ENCODE measurements around the gene RRM2. TPM values are rescaled to one million over a fixed set of nuclear protein-coding genes. Genes with fewer than 3 reads are reported as not detected.

Gene RRM2
- total RNA-seq, 1 donor from 2014 or later = 5.6 TPM

DNA sequence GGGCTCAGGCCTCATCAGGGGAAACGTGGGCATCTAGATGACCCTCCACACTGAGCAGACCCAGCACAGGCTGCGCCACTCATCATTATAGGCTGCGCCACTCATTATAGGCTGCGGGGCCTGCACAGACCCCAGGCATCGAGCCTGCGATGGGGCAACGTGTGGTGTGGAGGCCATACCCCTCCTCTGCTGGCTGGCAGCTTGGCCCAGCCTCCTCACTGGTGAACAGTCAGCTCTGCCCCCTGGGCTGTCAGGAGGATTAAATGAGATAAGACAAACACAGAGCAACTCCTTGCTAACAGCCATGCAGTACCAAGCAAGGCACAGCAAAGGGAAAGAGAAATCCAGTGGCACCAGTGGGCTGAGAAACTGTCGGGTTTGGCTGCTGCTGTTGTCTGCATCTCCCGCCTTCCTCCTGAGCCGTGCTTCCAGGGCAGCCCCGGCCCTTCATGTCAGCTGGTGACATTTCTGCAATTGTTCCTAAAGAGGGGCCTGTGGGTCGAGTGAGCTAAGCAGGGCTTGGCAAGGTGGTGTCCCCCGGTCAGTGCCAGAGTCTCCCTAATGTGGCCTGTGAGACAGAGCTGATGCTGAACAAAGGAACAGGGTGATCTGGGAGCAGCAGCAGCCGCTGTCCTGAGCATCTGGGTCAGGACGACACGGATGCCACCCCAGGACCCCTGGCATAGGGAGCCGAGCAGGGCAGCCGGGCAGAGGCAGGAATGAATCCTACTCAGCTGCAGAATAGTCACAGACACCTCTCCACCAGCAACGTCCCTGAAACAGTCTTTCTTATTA, 48.7 kb downstream of the RRM2 start:
- DNase-seq (ENCODE audit: low read depth in 2 of 2) = peak in 1 of 2 donors; percentile 0

DNA sequence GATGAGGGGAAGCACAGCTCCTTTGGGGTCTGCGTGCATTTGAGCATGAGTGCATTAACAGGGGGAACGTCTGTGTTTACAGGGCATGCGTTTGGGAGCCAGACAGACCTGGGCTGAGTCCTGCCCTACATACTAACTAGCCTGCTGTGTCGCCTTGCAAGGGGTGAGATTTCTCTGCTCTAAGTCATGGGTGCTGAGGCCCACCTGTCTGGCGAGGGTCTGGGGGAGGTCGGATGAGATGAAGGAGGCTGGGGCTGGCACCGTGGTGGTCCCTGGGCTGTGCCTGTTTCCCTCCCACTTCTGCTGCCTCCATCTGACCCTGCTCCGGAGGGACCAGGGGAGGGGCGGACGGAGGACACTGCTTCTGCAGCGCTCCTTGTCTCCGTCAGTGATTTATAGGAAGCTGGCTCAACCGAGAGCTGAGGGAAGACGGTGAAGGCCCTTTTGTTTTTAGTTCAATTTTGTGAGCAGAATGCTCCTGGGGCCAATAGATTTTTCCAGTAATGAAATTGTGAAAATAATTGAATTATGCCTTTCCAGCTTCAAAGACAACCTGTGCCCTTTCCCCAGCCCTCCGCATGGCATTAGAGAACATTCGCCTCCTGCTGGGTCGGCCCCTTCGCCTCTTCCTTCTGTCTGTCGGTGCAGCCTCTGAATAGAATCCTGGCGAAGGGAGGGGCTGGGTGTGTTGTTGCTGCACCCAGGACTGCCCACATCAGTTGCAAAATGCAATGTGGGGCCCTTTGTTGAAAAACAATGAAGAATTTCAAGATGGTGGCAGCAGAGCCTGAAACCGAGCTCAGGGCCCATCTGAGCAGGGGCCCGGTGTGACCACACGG, 49.7 kb downstream of the RRM2 start:
- no peak for DNase-seq (ENCODE audit: low read depth in 2 of 2)

DNA sequence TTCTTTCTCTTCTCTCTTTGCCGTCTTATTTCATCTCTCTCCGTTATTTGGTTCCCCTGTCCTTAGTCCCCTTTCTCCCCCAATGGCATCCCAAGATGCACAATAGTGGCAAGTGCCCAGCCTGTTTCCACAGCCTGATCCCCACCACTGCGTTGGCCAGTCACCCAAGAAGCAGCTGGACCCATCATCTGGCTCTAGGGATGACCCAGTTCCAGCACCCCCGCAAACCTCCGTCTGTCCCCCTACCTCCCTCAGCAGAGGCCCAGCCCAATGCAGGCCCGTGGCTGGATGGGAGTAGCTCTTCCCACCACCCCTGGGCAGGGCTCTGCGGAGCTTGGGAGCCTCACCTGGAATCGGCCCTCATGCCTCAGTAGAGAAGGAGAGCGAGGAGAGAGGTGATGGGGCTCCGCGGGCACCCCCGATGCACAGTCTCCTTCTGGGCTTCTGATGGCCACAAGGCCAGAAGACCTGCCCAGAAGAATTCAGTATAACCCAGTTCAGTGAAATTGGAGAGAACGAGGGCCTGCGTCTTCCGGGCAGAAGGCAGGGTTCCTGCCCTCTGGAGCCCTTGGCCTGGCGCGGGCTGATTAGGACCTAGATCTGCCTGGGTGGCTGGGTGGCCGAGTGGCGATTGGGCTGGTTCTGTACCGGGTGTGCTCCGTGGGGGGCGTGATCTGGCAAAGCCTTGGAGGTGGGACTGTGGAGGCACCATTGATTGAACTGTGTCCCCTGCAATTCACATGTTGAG, 50.9 kb downstream of the RRM2 start:
- DNase-seq (ENCODE audit: low read depth in 2 of 2) = no peak

DNA sequence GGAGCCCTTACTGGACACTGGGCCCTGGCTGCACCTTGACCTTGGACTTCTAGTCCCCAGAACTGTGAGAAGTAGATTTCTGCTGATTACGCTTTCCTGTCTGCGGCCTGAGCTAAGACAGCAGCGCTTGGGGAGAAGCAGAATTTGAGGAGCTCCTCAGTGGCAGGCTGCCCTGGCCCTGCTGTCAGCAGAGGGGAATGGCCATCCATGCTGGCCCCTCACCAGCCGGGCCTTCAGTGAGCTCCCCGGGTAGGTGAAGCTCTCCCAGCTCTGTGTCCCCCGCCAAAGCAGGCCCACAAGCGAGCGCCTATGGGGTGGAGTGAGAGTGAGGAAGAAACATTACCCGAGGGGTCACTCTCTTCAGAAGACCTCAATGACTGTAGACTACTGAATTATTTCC, 51.6 kb downstream of the RRM2 start:
- no peak for DNase-seq (ENCODE audit: low read depth in 2 of 2)

DNA sequence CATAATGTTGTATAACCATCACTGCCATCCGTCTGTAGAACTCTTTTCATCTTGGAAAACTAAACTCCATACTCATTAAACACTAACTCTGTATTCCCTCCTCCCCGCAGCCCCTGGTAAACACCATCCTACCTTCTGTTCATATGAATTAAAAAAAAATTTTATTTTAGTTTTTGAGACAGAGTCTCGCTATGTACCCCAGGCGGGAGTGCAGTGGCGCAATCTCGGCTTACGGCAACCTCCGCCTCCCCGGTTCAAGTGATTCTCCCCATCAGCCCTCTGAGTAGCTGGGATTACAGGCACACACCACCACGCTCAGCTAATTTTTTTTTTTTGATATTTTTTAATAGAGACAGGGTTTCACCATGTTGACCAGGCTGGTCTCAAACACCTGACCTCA, 52.9 kb downstream of the RRM2 start:
- DNase-seq (ENCODE audit: low read depth in 2 of 2) = no peak

DNA sequence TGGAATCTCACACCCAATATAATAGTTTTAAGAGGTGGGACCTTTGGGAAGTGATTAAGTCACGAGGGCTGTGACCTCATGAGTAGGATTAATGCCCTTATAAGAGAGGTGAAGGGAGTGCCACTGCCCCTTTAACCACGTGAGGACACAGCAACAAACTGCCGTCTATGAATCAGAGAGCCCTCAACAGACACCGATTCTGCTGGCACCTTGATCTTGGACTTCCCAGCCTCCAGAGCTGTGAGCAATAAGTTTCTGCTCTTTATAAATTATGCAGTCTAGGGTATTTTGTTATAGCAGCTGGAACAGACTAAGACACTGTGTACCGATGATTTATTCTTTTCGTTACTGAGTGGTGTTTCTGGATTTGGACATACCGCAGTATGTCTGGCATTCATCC, 56.2 kb downstream of the RRM2 start:
- DNase-seq (ENCODE audit: low read depth in 2 of 2) = no peak

DNA sequence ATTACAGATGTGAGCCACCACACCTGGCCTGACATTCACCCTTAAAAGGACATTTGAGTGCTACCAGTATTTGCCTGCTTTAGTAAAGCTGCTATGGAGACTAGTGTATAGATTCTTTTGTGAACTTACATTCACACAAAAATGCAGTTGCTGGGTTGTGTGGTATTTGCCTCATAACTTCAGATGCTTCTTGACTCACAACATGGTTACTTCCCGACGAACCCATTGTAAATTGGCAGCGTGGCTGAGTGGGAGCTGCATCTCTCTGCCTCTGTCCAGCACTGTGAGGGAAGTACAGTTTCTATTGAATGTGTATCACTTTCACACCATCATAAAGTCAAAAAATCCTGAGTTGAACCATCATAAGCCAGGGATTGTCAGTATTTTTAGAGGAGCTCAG, 56.9 kb downstream of the RRM2 start:
- DNase-seq (ENCODE audit: low read depth in 2 of 2) = no peak

DNA sequence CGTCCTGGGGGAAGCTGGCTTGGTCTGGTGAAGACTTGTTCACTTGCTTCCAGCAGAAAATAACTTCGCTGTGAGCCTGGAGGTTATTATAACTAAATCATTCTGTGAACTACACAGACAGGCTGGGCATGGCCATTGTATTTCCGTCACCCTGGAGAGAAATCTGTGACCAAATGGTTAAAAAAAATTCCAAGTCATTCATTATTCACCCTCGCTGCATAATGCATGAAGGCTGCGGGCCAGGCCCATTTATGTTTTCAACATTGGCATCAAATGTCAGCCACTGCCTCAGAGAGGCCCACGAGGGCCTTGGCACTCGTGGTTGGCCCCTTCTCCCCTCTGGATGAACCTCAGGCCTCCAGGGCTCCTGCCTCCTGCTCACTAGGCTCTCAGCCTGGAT, 57.7 kb downstream of the RRM2 start:
- no peak for DNase-seq (ENCODE audit: low read depth in 2 of 2)

Other genes with a start within 250 kb of the RRM2 start
- 0.22 and 0.40 TPM in 2 replicates for gene GRHL1, start 171.0 kb upstream of the RRM2 start, total RNA-seq
- 3.9 and 7.3 TPM in 2 replicates for gene KLF11, start 79.2 kb upstream of the RRM2 start, total RNA-seq
- under 0.01 TPM in 1 of 2 replicates, not detected in the other for gene CYS1, start 42.3 kb upstream of the RRM2 start, total RNA-seq
- gene HPCAL1, start 180.2 kb downstream of the RRM2 start, total RNA-seq = 33.7 and 33.8 TPM in 2 replicates